ENCODE results near the gene AP1G1. TPM values are rescaled to one million over a fixed set of nuclear protein-coding genes. Genes with fewer than 3 reads are reported as not detected.
"Not testable (repeated sequence)": the region's sequence is repeated elsewhere in the genome, so short reads cannot be mapped to it uniquely, and the experiment has no call there.

The AP1G1 gene
- total RNA-seq, 2 experiments from 2014 or later, result 57.9 to 89.7 TPM

DNA sequence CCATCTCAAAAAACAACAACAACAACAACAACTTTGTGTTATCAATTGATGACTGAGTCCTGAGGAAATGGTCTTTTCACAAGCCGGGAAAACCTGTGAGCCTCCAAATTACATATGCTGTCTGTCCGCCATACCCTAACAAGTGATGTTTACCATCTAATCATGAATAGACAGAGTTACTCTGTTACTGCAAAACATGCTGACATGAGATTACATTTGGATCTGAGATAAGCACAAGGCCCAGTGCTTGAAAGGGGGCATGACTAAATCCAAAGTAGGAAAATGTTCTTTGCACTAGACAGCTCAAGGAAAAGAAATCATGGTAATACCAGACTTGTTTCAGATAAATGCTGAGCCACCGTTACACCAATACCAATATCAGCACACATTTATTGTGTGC is 28.5 kb upstream of the AP1G1 start:
- Histone ChIP-seq H3K27ac (ENCODE audit: low read depth, low read length, poor library complexity, severe bottlenecking) (no peak overlapping the region), H3K9me2 (ENCODE audit: insufficient read depth, low read length) (no peaks in the 10 kb centered on the region), H3K4me1 (ENCODE audit: insufficient read depth, low read length, poor library complexity, severe bottlenecking) (peaks cover 4% of the 10 kb centered on the region), H3K79me2 (ENCODE audit: insufficient read depth, low read depth, low read length) (no peaks in the 10 kb centered on the region), H3K36me3 (ENCODE audit: insufficient read depth, low read length) (no peaks in the 10 kb centered on the region), H3K4me2 (ENCODE audit: low read length) (no peak overlapping the region), H3K4me3 (ENCODE audit: low read depth, low read length, poor library complexity, severe bottlenecking) (no peak overlapping the region), H4K20me1 (ENCODE audit: insufficient read depth, low read length) (no peaks in the 10 kb centered on the region), H2AFZ (ENCODE audit: low read length) (no peak overlapping the region), H3K9me3 (ENCODE audit: low read length) (no peaks in the 10 kb centered on the region)
- intact Hi-C loops (cut with micrococcal nuclease; ENCODE audit: unreplicated experiment), result no loop called here
- no TSS peak for BruUV-seq (replicated peaks)
- POLR2A ChIA-PET, result no interaction called here
- CTCF ChIA-PET (ENCODE audit: unreplicated experiment), result no interaction called here
- no peak for TF ChIP-seq CTCF (conservative IDR thresholded peaks at IDR 0.05; ENCODE audit: low read length)
- TF ChIP-seq EZH2phosphoT487 (IDR thresholded peaks at IDR 0.05; ENCODE audit: borderline replicate concordance, low read depth, low read length), result no peak
- no peak for DNase-seq (ENCODE audit: low spot score)

DNA sequence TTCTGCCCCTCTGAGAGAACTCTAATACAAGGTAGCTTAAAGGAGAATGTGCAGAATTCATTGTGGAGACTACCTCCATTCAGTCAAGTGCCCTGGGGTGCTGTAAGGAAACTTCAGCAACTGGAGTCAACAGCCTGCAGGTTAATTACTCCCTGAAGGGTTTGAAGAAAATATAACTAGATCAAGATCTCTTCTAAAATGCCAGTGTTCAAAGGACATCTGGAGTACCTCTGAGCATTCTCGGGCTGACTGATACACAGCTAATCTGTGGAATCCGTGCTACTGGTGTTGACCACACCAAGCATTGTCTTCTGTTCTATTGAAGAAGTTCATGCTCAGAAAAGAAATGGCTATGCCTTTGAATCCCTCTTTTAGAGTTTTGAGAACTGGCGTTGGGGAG is 25.7 kb upstream of the AP1G1 start:
- Histone ChIP-seq H3K9me2 (ENCODE audit: insufficient read depth, low read length) (no peaks in the 10 kb centered on the region), H2AFZ (ENCODE audit: low read length) (no peak overlapping the region), H3K4me2 (ENCODE audit: low read length) (no peak overlapping the region), H3K9me3 (ENCODE audit: low read length) (no peaks in the 10 kb centered on the region), H3K27ac (ENCODE audit: low read depth, low read length, poor library complexity, severe bottlenecking) (no peak overlapping the region), H4K20me1 (ENCODE audit: insufficient read depth, low read length) (no peaks in the 10 kb centered on the region), H3K36me3 (ENCODE audit: insufficient read depth, low read length) (no peaks in the 10 kb centered on the region), H3K4me3 (ENCODE audit: low read depth, low read length, poor library complexity, severe bottlenecking) (no peak overlapping the region), H3K79me2 (ENCODE audit: insufficient read depth, low read depth, low read length) (no peaks in the 10 kb centered on the region), H3K4me1 (ENCODE audit: insufficient read depth, low read length, poor library complexity, severe bottlenecking) (no peaks in the 10 kb centered on the region)
- no peak for TF ChIP-seq CTCF (conservative IDR thresholded peaks at IDR 0.05; ENCODE audit: low read length)
- TF ChIP-seq EZH2phosphoT487 (IDR thresholded peaks at IDR 0.05; ENCODE audit: borderline replicate concordance, low read depth, low read length), result no peak
- no TSS peak for BruUV-seq (replicated peaks)
- CTCF ChIA-PET (ENCODE audit: unreplicated experiment), result no interaction called here
- intact Hi-C loops (cut with micrococcal nuclease; ENCODE audit: unreplicated experiment), result no loop called here
- POLR2A ChIA-PET, result no interaction called here
- DNase-seq (ENCODE audit: low spot score), result no peak

DNA sequence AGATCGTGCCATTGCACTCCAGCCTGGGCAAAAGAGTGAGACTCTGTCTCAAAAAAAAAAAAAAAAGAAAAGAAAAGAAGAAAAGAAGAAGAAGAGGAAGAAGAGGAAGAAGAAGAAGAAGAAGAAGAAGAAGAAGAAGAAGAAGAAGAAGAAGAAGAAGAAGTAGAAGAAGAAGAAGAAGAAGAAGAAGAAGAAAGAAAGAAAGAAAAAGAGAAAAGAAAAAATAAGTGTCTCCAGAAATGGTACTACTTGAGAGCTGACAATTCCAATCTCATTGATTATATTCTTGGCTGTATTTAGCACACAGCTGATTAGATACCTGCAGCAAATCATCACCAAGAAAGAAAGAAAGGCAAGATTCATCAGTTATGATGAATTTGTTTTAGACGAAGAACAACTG is 23.5 kb upstream of the AP1G1 start:
- H3K79me2 ChIP-seq (ENCODE audit: insufficient read depth, low read depth, low read length); H3K4me1 ChIP-seq (ENCODE audit: insufficient read depth, low read length, poor library complexity, severe bottlenecking); H3K27ac ChIP-seq (ENCODE audit: low read depth, low read length, poor library complexity, severe bottlenecking); intact Hi-C loops (cut with micrococcal nuclease; ENCODE audit: unreplicated experiment); CTCF ChIA-PET (ENCODE audit: unreplicated experiment); H4K20me1 ChIP-seq (ENCODE audit: insufficient read depth, low read length); H3K9me2 ChIP-seq (ENCODE audit: insufficient read depth, low read length); H3K9me3 ChIP-seq (ENCODE audit: low read length); BruUV-seq (replicated peaks); H3K4me2 ChIP-seq (ENCODE audit: low read length); H3K36me3 ChIP-seq (ENCODE audit: insufficient read depth, low read length); DNase-seq (ENCODE audit: low spot score); H3K4me3 ChIP-seq (ENCODE audit: low read depth, low read length, poor library complexity, severe bottlenecking); H2AFZ ChIP-seq (ENCODE audit: low read length): not testable (repeated sequence)
- POLR2A ChIA-PET, result interaction anchor here (0.7 kb wide), 2 partner anchors 13 to 43 kb away, joined by 3 to 5 read pairs; no protein-coding TSS in a partner anchor

DNA sequence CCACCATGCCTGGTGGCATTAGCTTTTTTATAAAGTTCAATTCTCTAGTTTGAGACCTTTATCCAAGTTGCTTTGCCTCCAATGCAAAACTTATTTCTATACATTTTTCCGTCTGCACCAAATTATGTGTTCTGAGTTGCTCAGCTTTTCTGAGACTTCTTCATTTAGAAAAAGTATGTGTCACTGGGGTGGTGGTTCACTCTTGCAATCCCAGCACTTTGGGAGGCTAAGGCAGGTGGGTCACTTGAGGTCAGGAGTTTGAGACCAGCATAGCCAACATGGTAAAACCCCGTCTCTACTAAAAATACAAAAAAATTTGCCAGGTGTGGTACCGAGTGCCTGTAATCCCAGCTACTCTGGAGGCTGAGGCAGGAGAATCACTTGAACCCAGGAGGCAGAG is 23.1 kb upstream of the AP1G1 start:
- H3K9me3 ChIP-seq (ENCODE audit: low read length); H3K4me3 ChIP-seq (ENCODE audit: low read depth, low read length, poor library complexity, severe bottlenecking); H3K27ac ChIP-seq (ENCODE audit: low read depth, low read length, poor library complexity, severe bottlenecking); H3K9me2 ChIP-seq (ENCODE audit: insufficient read depth, low read length); CTCF ChIA-PET (ENCODE audit: unreplicated experiment); DNase-seq (ENCODE audit: low spot score); H3K4me2 ChIP-seq (ENCODE audit: low read length); H2AFZ ChIP-seq (ENCODE audit: low read length); intact Hi-C loops (cut with micrococcal nuclease; ENCODE audit: unreplicated experiment); H3K4me1 ChIP-seq (ENCODE audit: insufficient read depth, low read length, poor library complexity, severe bottlenecking); H3K79me2 ChIP-seq (ENCODE audit: insufficient read depth, low read depth, low read length); BruUV-seq (replicated peaks); H4K20me1 ChIP-seq (ENCODE audit: insufficient read depth, low read length); H3K36me3 ChIP-seq (ENCODE audit: insufficient read depth, low read length): not testable (repeated sequence)
- POLR2A ChIA-PET, result interaction anchor here (0.7 kb wide), 1 partner anchor 13 kb away, joined by 3 read pairs; no protein-coding TSS in a partner anchor

Data from OCI-LY7 (cell line).